ENCODE data around the gene ACSL1. TPM values are rescaled to one million over a fixed set of nuclear protein-coding genes. Genes with fewer than 3 reads are reported as not detected.

ACSL1 gene
- total and polyA plus RNA-seq, 12 donors: 127 to 526 (median 239) TPM

DNA sequence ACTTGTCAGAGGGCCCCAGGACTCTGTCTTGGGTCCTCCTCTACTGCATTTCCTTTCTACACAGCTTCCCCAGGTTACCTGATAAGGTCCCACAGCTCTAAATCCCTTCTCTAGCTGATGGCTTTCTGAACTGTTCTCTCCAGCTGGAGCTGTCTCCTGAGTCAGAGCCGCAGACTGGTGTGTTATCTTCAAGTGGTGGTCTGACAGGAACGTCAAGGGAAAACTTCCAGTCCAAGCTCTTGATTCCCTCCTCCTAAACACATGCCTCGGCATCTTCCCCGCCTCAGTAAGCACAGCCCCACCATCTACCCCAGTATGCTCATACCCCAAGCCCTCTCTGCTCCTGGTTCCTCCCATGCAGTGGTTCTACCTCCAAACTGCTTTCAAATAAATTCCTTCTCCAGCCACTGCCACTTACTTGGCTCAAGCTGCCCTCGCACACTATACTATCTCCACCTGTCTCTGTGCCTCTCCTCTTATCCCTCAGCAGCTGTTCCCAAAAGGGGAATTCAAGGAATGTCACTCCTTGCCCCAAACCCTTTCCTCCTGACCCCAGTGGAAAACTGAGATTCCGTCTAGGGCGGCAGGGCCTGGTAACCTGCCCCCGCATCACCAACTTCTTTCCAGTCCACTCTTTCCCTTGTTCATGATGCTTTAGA is 74.7 kb downstream of the ACSL1 start:
- intact Hi-C loops (cut with DNase I): loop anchor here in 2 of 10 donors (5.0 kb wide), 2 partner anchors 66 to 231 kb away; no protein-coding TSS in a partner anchor

DNA sequence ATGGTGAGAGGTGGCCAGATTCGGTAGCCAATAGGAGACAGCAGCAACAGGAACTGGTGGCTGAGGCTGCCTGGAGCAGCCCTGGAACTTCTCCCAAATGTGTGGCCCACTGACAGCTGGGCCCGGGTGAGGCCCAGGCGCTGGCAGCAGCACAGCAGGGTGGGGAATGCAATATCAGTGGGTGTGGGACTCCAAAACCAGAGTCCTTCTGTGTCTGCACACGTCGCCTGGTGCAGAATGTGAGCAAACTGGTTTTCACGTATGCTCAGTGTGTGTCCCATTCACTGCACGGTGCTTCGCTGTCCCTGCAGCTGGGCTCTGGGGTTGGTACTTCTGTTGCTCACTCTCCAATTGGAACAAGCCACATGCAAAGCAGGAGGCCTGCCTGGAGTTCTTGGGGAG is 77.5 kb downstream of the ACSL1 start:
- Histone ChIP-seq H3K27me3 (no peaks in the 10 kb centered on the region), H3K9me3 (no peaks in the 10 kb centered on the region), H3K4me1 (peaks cover 13 to 74% (median 50%) of the 10 kb centered on the region in 9 donors), H3K4me3 (no peak overlapping the region), H3K27ac (peak overlapping the region in 8 of 10 donors; percentile 67 to 89 (median 86)), H3K36me3 (peaks cover 0 to 8% (median 0%) of the 10 kb centered on the region in 9 donors)
- peak in 1 of 2 donors; percentile 65 for DNase-seq
- peak; percentile 30 to 69 (median 58) for ATAC-seq
- WGBS, 2 donors: 44 to 48% methylated on average over 8 of the region's 8 CpGs
- intact Hi-C loops (cut with DNase I): loop anchor here in 8 of 10 donors (5.0 to 10.0 kb wide), 7 partner anchors 69 to 347 kb away; partner anchors contain the start of genes ACSL1 (in 2 of the 8), CASP3 (in 1 of the 8) and PRIMPOL (in 1 of the 8)
- no peak for TF ChIP-seq CTCF (IDR thresholded peaks at IDR 0.05)

More for the DNA sequence above, 74.7 kb downstream of the ACSL1 start:
- no peaks in the 10 kb centered on the region for H3K9me3 ChIP-seq
- no peak overlapping the region for H3K4me3 ChIP-seq
- DNase-seq (no peak), ATAC-seq (peak in 1 of 8 donors; percentile 14)
- no peak for TF ChIP-seq CTCF (IDR thresholded peaks at IDR 0.05)
- H3K27me3 ChIP-seq: no peaks in the 10 kb centered on the region
- 41 to 47% methylated on average over 8 of the region's 8 CpGs for WGBS, 2 donors
- H3K36me3 ChIP-seq: peaks cover 0 to 36% (median 0%) of the 10 kb centered on the region in 9 donors
- H3K4me1 ChIP-seq: peaks cover 13 to 81% (median 57%) of the 10 kb centered on the region in 9 donors
- peak overlapping the region in 3 of 10 donors; percentile 31 to 45 (median 38) for H3K27ac ChIP-seq

DNA sequence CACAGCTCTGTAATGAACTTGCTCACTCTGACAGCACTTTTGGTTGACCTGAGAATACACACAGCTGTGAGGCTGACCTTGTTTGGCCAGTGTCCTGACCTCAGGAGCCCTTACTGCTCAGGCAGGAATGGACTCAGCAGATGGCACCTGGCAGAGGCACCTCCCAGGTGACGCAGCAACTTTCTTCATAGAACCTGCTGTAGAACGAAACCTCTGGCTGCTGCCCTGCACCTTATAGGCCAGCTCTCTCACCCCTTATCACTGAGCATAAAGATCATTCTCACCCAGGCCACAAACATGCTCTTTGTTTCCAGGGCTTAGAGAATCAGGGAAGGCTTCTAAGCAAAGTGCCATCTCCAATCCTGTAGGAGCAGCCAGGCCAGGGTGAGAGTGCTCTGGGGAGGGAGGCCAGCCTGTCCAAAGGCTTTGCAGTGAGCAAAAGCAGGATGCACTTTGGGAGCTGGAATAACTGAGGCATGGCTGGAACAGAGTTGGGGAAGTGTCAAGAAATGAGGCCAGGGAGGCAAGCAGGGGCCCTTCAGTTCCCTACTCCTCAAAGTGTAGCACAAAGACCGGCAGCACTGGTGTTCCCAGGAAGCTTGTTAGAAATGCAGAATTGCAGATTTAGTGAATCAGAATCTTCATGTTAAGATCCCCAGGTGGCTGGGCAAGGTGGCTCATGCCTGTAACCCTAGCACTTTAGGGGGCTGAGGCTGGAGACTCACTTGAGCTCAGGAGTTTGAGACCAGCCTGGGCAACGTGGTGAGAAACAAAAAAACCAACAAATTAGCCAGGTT is 78.5 kb downstream of the ACSL1 start:
- Histone ChIP-seq H3K27me3 (no peaks in the 10 kb centered on the region), H3K36me3 (no peaks in the 10 kb centered on the region), H3K4me1 (peaks cover 13 to 65% (median 50%) of the 10 kb centered on the region in 9 donors), H3K4me3 (no peak overlapping the region), H3K27ac (peak overlapping the region; percentile 67 to 89 (median 82)), H3K9me3 (no peaks in the 10 kb centered on the region)
- intact Hi-C loops (cut with DNase I): loop anchor here in 8 of 10 donors (2.0 to 10.0 kb wide), 9 partner anchors 70 to 348 kb away; partner anchors contain the start of genes ACSL1 (in 2 of the 8), CASP3 (in 1 of the 8) and PRIMPOL (in 1 of the 8)
- DNase-seq: no peak
- no peak for TF ChIP-seq CTCF (IDR thresholded peaks at IDR 0.05)
- ATAC-seq: peak in 7 of 8 donors; percentile 4 to 50 (median 26)
- 57 to 66% methylated on average over 4 of the region's 4 CpGs for WGBS, 2 donors

Data from heart right ventricle (tissue), 16 donors.